ENCODE measurements around the gene MCM10.
"Not testable (repeated sequence)": the region's sequence is repeated elsewhere in the genome, so short reads cannot be mapped to it uniquely, and the experiment has no call there.

The MCM10 gene

GRCh38 chr10:13219685-13220670 is 58.6 kb downstream of the MCM10 start:
- in situ Hi-C loops (cut with HindIII; ENCODE audit: low sequenced_read_pairs), result loop anchor here (5.0 kb wide), 1 partner anchor 57 kb away; no protein-coding TSS in a partner anchor

GRCh38 chr10:13221572-13221971 is 60.2 kb downstream of the MCM10 start:
- in situ Hi-C loops (cut with HindIII; ENCODE audit: low sequenced_read_pairs), result loop anchor here (5.0 kb wide), 1 partner anchor 56 kb away; no protein-coding TSS in a partner anchor

- in situ Hi-C loops (cut with HindIII; ENCODE audit: low sequenced_read_pairs), result loop anchor here (5.0 kb wide), 1 partner anchor 55 kb away; no protein-coding TSS in a partner anchor
Observed at GRCh38 chr10:13222151-13222550, 60.8 kb downstream of the MCM10 start.

GRCh38 chr10:13222566-13222965 is 61.2 kb downstream of the MCM10 start:
- in situ Hi-C loops (cut with HindIII; ENCODE audit: low sequenced_read_pairs), result loop anchor here (5.0 kb wide), 1 partner anchor 55 kb away; no protein-coding TSS in a partner anchor

- in situ Hi-C loops (cut with HindIII; ENCODE audit: low sequenced_read_pairs), result loop anchor here (5.0 kb wide), 1 partner anchor 54 kb away; no protein-coding TSS in a partner anchor
Observed at GRCh38 chr10:13223241-13223640, 61.9 kb downstream of the MCM10 start.

- in situ Hi-C loops (cut with HindIII; ENCODE audit: low sequenced_read_pairs), result loop anchor here (5.0 kb wide), 1 partner anchor 53 kb away; no protein-coding TSS in a partner anchor
Observed at GRCh38 chr10:13224210-13224995, 63.0 kb downstream of the MCM10 start.

GRCh38 chr10:13225601-13226000 is 64.2 kb downstream of the MCM10 start:
- in situ Hi-C loops (cut with HindIII; ENCODE audit: low sequenced_read_pairs), result no loop called here

- in situ Hi-C loops (cut with HindIII; ENCODE audit: low sequenced_read_pairs), result no loop called here
Observed at GRCh38 chr10:13227031-13227430, 65.7 kb downstream of the MCM10 start.

GRCh38 chr10:13231190-13231589 is 69.8 kb downstream of the MCM10 start:
- in situ Hi-C loops (cut with HindIII; ENCODE audit: low sequenced_read_pairs), result no loop called here

GRCh38 chr10:13231808-13232207 is 70.5 kb downstream of the MCM10 start:
- in situ Hi-C loops (cut with HindIII; ENCODE audit: low sequenced_read_pairs), result no loop called here

GRCh38 chr10:13233358-13233757 is 72.0 kb downstream of the MCM10 start:
- in situ Hi-C loops (cut with HindIII; ENCODE audit: low sequenced_read_pairs), result no loop called here

GRCh38 chr10:13234172-13234571 is 72.8 kb downstream of the MCM10 start, which contains the start of gene UCMA:
Gene UCMA (minus strand): TSS chr10:13234374. CDS start chr10:13234258, 116 bp downstream.
- in situ Hi-C loops (cut with HindIII; ENCODE audit: low sequenced_read_pairs), result no loop called here

- in situ Hi-C loops (cut with HindIII; ENCODE audit: low sequenced_read_pairs), result not testable (repeated sequence)
Observed at GRCh38 chr10:13234736-13235135, 73.4 kb downstream of the MCM10 start.

- in situ Hi-C loops (cut with HindIII; ENCODE audit: low sequenced_read_pairs), result no loop called here
Observed at GRCh38 chr10:13236638-13237037, 75.3 kb downstream of the MCM10 start.

GRCh38 chr10:13238271-13239077 is 77.1 kb downstream of the MCM10 start:
- in situ Hi-C loops (cut with HindIII; ENCODE audit: low sequenced_read_pairs), result no loop called here

GRCh38 chr10:13239923-13240322 is 78.6 kb downstream of the MCM10 start:
- in situ Hi-C loops (cut with HindIII; ENCODE audit: low sequenced_read_pairs), result no loop called here

- in situ Hi-C loops (cut with HindIII; ENCODE audit: low sequenced_read_pairs), result no loop called here
Observed at GRCh38 chr10:13241613-13242012, 80.3 kb downstream of the MCM10 start.

- in situ Hi-C loops (cut with HindIII; ENCODE audit: low sequenced_read_pairs), result not testable (repeated sequence)
Observed at GRCh38 chr10:13242260-13242659, 80.9 kb downstream of the MCM10 start.

- in situ Hi-C loops (cut with HindIII; ENCODE audit: low sequenced_read_pairs), result no loop called here
Observed at GRCh38 chr10:13247246-13247645, 85.9 kb downstream of the MCM10 start.

- in situ Hi-C loops (cut with HindIII; ENCODE audit: low sequenced_read_pairs), result no loop called here
Observed at GRCh38 chr10:13247784-13248183, 86.4 kb downstream of the MCM10 start.

Data from endothelial cell of hepatic sinusoid (primary cell).